MM.1S (cell line): ENCODE measurements around the gene COL26A1.
A peak's percentile ranks its signal among the peaks of the same experiment; 100 is the strongest.

Experiments
- DNase-seq: peaks from one replicate; pipeline ENCODE4 v3.0.0-alpha.2; 2015
- H2AFZ ChIP-seq: fragments of 300-600 bp; sonication (generic); 2 replicates; pipeline ENCODE4 v1.6.0; 2016; ENCODE audit warnings: antibody characterized with exemption, low read length
- H3F3A ChIP-seq: fragments of 300-600 bp; sonication (generic); 2 replicates; pipeline ENCODE4 v1.6.1; 2016; ENCODE audit warnings: mild to moderate bottlenecking, antibody characterized with exemption, low read length, moderate library complexity, mixed read lengths; ENCODE audit not compliant: insufficient read depth
- H3K27ac ChIP-seq: fragments of 300-600 bp; sonication (generic); 2 replicates; pipeline ENCODE4 v1.5.1; 2016; ENCODE audit warnings: mild to moderate bottlenecking, low read length
- H3K27me3 ChIP-seq: fragments of 300-600 bp; sonication (generic); replicated peaks from 2 replicates; pipeline ENCODE4 v1.6.0; 2016; ENCODE audit warnings: low read length; ENCODE audit not compliant: insufficient read depth
- H3K36me3 ChIP-seq: fragments of 300-600 bp; sonication (generic); replicated peaks from 2 replicates; pipeline ENCODE4 v1.6.1; 2016; ENCODE audit warnings: mild to moderate bottlenecking, low read length, mixed read lengths; ENCODE audit not compliant: insufficient read depth
- H3K4me1 ChIP-seq: fragments of 300-600 bp; sonication (generic); 2 replicates; pipeline ENCODE4 v1.6.1; 2016; ENCODE audit warnings: low read length, mixed read lengths
- H3K4me2 ChIP-seq: fragments of 300-600 bp; sonication (generic); 2 replicates; pipeline ENCODE4 v1.6.0; 2016; ENCODE audit warnings: low read depth, low read length
- H3K4me3 ChIP-seq: fragments of 300-600 bp; sonication (generic); 2 replicates; pipeline ENCODE4 v1.5.1; 2016; ENCODE audit warnings: low read length, mixed read lengths
- H3K79me2 ChIP-seq: fragments of 300-600 bp; sonication (generic); 2 replicates; pipeline ENCODE4 v1.6.1; 2016; ENCODE audit warnings: mixed run types, low read length, mixed read lengths
- H3K9ac ChIP-seq: fragments of 300-600 bp; sonication (generic); 2 replicates; pipeline ENCODE4 v1.6.1; 2016; ENCODE audit warnings: low read length, mixed read lengths
- H3K9me2 ChIP-seq: fragments of 300-600 bp; sonication (generic); replicated peaks from 2 replicates; pipeline ENCODE4 v1.6.1; 2016; ENCODE audit warnings: mild to moderate bottlenecking, low read length, mixed read lengths; ENCODE audit not compliant: insufficient read depth
- H3K9me3 ChIP-seq: fragments of 300-600 bp; sonication (generic); replicated peaks from 2 replicates; pipeline ENCODE4 v1.6.1; 2016; ENCODE audit warnings: mild to moderate bottlenecking, low read length, mixed read lengths; ENCODE audit not compliant: insufficient read depth
- H4K20me1 ChIP-seq: fragments of 300-600 bp; sonication (generic); 2 replicates; pipeline ENCODE4 v1.6.1; 2016; ENCODE audit warnings: mild to moderate bottlenecking, low read length, moderate library complexity, mixed read lengths; ENCODE audit not compliant: insufficient read depth
- CTCF ChIP-seq: fragments of 300-600 bp; sonication (generic); IDR thresholded peaks from 2 replicates; pipeline ENCODE4 v1.5.1; 2016; ENCODE audit warnings: antibody characterized with exemption, low read length, mixed read lengths
- EZH2 ChIP-seq: fragments of 300-600 bp; sonication (generic); optimal IDR thresholded peaks from 2 replicates; pipeline ENCODE3; 2017; ENCODE audit warnings: low read depth, mild to moderate bottlenecking, antibody characterized with exemption, low read length, mixed read lengths
- EZH2phosphoT487 ChIP-seq: fragments of 300-600 bp; sonication (generic); IDR thresholded peaks from 2 replicates; pipeline ENCODE4 v1.6.1; 2018; ENCODE audit warnings: antibody characterized with exemption, low read length

Gene COL26A1

GRCh38 chr7:101390901-101391301, 28.2 kb downstream of the COL26A1 start:
- no peaks in the 10 kb centered on the region for H3K79me2 ChIP-seq
- TF ChIP-seq EZH2: no peak
- no peak for TF ChIP-seq EZH2phosphoT487
- no peak for TF ChIP-seq CTCF
- no peaks in the 10 kb centered on the region for H3K36me3 ChIP-seq
- peaks cover 10% of the 10 kb centered on the region for H3K4me1 ChIP-seq
- H3F3A ChIP-seq: 0 out of 2 replicates have a peak, but pooled peaks cover 4% of the 10 kb centered on the region
- no peak overlapping the region for H3K4me3 ChIP-seq
- peak overlapping the region; percentile 16; the same call in 1 of the 2 replicates for H3K4me2 ChIP-seq
- peaks cover 24% of the 10 kb centered on the region for H3K27me3 ChIP-seq
- H2AFZ ChIP-seq: peak overlapping the region; percentile 67; the same call in 1 of the 2 replicates
- H3K9me3 ChIP-seq: no peaks in the 10 kb centered on the region
- H3K9ac ChIP-seq: peak overlapping the region; percentile 21; the same call in 1 of the 2 replicates
- H3K9me2 ChIP-seq: no peaks in the 10 kb centered on the region
- H3K27ac ChIP-seq: no peak overlapping the region
- no peaks in the 10 kb centered on the region for H4K20me1 ChIP-seq
- peak; percentile 84 for DNase-seq

GRCh38 chr7:101391991-101392390, 29.3 kb downstream of the COL26A1 start:
- no peak overlapping the region for H3K27ac ChIP-seq
- H3K9ac ChIP-seq: no peak overlapping the region
- H3K36me3 ChIP-seq: no peaks in the 10 kb centered on the region
- H3K9me3 ChIP-seq: no peaks in the 10 kb centered on the region
- H3F3A ChIP-seq: 0 out of 2 replicates have a peak, but pooled peaks cover 4% of the 10 kb centered on the region
- H4K20me1 ChIP-seq: no peaks in the 10 kb centered on the region
- DNase-seq: no peak
- peaks cover 32% of the 10 kb centered on the region for H3K27me3 ChIP-seq
- H3K4me3 ChIP-seq: no peak overlapping the region
- no peak for TF ChIP-seq CTCF
- TF ChIP-seq EZH2phosphoT487: no peak
- no peak for TF ChIP-seq EZH2
- no peaks in the 10 kb centered on the region for H3K9me2 ChIP-seq
- no peaks in the 10 kb centered on the region for H3K79me2 ChIP-seq
- no peak overlapping the region for H3K4me2 ChIP-seq
- H2AFZ ChIP-seq: no peak overlapping the region
- peaks cover 10% of the 10 kb centered on the region; the same call in 1 of the 2 replicates for H3K4me1 ChIP-seq

- Histone ChIP-seq H3K36me3 (no peaks in the 10 kb centered on the region), H3K9ac (no peak overlapping the region), H3K9me3 (no peaks in the 10 kb centered on the region), H3K4me3 (no peak overlapping the region), H4K20me1 (no peaks in the 10 kb centered on the region), H3K27me3 (peaks cover 49% of the 10 kb centered on the region), H3K4me2 (no peak overlapping the region), H3K9me2 (no peaks in the 10 kb centered on the region), H3K79me2 (no peaks in the 10 kb centered on the region), H3K4me1 (peaks cover 10% of the 10 kb centered on the region; the same call in 1 of the 2 replicates), H3K27ac (no peak overlapping the region), H3F3A (0 out of 2 replicates have a peak, but pooled peaks cover 4% of the 10 kb centered on the region), H2AFZ (no peak overlapping the region)
- DNase-seq: no peak
- TF ChIP-seq CTCF (no peak), EZH2phosphoT487 (no peak), EZH2 (no peak)
Measured at GRCh38 chr7:101393865-101394264, 31.2 kb downstream of the COL26A1 start.
